Activated CD4-positive, alpha-beta T cell treated with anti-CD3 and anti-CD28 coated beads, Interleukin-10, Interleukin-2, amounts not matched to agents 100 ng/mL and 50 ng/mL, durations not matched to agents 16 hours and 8 hours (primary cell): Measurements from ENCODE around the gene TCERG1.
"Not testable (repeated sequence)": the region's sequence is repeated elsewhere in the genome, so short reads cannot be mapped to it uniquely, and the experiment has no call there.

Experiments used
- DNase-seq: peaks from one replicate; pipeline ENCODE4 v3.0.0-alpha.2; 2020

The TCERG1 gene

GRCh38 chr5:146523698-146524097 is 76.6 kb downstream of the TCERG1 start:
- DNase-seq, result no peak

GRCh38 chr5:146527785-146528184 is 80.7 kb downstream of the TCERG1 start:
- DNase-seq, result no peak

- DNase-seq, result no peak
Observed at GRCh38 chr5:146528236-146528635, 81.1 kb downstream of the TCERG1 start.

GRCh38 chr5:146529984-146530383 is 82.9 kb downstream of the TCERG1 start:
- peak; percentile 13 for DNase-seq

- DNase-seq, result peak; percentile 84
Observed at GRCh38 chr5:146533260-146533857, 86.2 kb downstream of the TCERG1 start.

GRCh38 chr5:146533882-146534281 is 86.7 kb downstream of the TCERG1 start:
- DNase-seq, result no peak

GRCh38 chr5:146538432-146538831 is 91.3 kb downstream of the TCERG1 start:
- DNase-seq, result no peak

GRCh38 chr5:146539973-146540372 is 92.8 kb downstream of the TCERG1 start:
- no peak for DNase-seq

GRCh38 chr5:146540414-146540813 is 93.3 kb downstream of the TCERG1 start:
- no peak for DNase-seq

GRCh38 chr5:146541958-146542849 is 95.1 kb downstream of the TCERG1 start:
- peak; percentile 76 for DNase-seq

GRCh38 chr5:146544232-146544631 is 97.1 kb downstream of the TCERG1 start:
- no peak for DNase-seq

GRCh38 chr5:146548781-146549449 is 101.8 kb downstream of the TCERG1 start:
- DNase-seq, result no peak

- no peak for DNase-seq
Observed at GRCh38 chr5:146549615-146550014, 102.5 kb downstream of the TCERG1 start.

- no peak for DNase-seq
Observed at GRCh38 chr5:146553446-146553845, 106.3 kb downstream of the TCERG1 start.

- DNase-seq, result not testable (repeated sequence)
Observed at GRCh38 chr5:146556884-146557283, 109.8 kb downstream of the TCERG1 start.

- no peak for DNase-seq
Observed at GRCh38 chr5:146560205-146560812, 113.2 kb downstream of the TCERG1 start.
